ENCODE measurements around the gene KCTD1. TPM values are rescaled to one million over a fixed set of nuclear protein-coding genes. Genes with fewer than 3 reads are reported as not detected.

Gene KCTD1
- polyA plus RNA-seq, 1 donor from 2014 or later, result 32.0 TPM

GRCh38 chr18:26543373-26543772, 5.0 kb downstream of the KCTD1 start:
- Histone ChIP-seq H3K79me2 (replicated peaks; ENCODE audit: insufficient read depth, low read length) (peaks cover 61% of the 10 kb centered on the region), H3K9ac (ENCODE audit: low read length) (no peak overlapping the region), H3K9me2 (ENCODE audit: insufficient read depth, low read length) (no peaks in the 10 kb centered on the region), H3K36me3 (ENCODE audit: insufficient read depth, low read length) (no peaks in the 10 kb centered on the region), H3K27me3 (ENCODE audit: insufficient read depth, low read depth, low read length) (no peaks in the 10 kb centered on the region), H4K20me1 (ENCODE audit: insufficient read depth) (no peaks in the 10 kb centered on the region), H2AFZ (ENCODE audit: low read depth, low read length) (no peak overlapping the region), H3F3A (ENCODE audit: insufficient read depth, low read length, poor library complexity, severe bottlenecking) (no peaks in the 10 kb centered on the region), H3K27ac (ENCODE audit: low read length) (no peak overlapping the region), H3K9me3 (ENCODE audit: low read length) (no peaks in the 10 kb centered on the region), H3K4me3 (ENCODE audit: low read length) (peak overlapping the region; percentile 92), H3K4me2 (ENCODE audit: low read length) (peak overlapping the region; percentile 56)
- no peak for TF ChIP-seq EP300 (conservative IDR thresholded peaks at IDR 0.05; ENCODE audit: poor library complexity, severe bottlenecking)
- TF ChIP-seq REST (IDR thresholded peaks at IDR 0.05; ENCODE audit: borderline replicate concordance), result no peak
- no peak for TF ChIP-seq POLR2AphosphoS5 (IDR thresholded peaks at IDR 0.05)
- TF ChIP-seq SMC3 (conservative IDR thresholded peaks at IDR 0.05; ENCODE audit: poor library complexity), result no peak
- no peak for TF ChIP-seq CTCF (IDR thresholded peaks at IDR 0.05; ENCODE audit: poor library complexity, severe bottlenecking)
- no peak for TF ChIP-seq RAD21 (conservative IDR thresholded peaks at IDR 0.05)
- no peak for TF ChIP-seq MXI1 (conservative IDR thresholded peaks at IDR 0.05; ENCODE audit: poor library complexity, severe bottlenecking)
- TF ChIP-seq EZH2 (IDR thresholded peaks at IDR 0.05; ENCODE audit: borderline replicate concordance, insufficient read depth, low read length, poor library complexity, severe bottlenecking), result no peak
- TF ChIP-seq TAF1 (IDR thresholded peaks at IDR 0.05; ENCODE audit: low read depth), result no peak

DNA sequence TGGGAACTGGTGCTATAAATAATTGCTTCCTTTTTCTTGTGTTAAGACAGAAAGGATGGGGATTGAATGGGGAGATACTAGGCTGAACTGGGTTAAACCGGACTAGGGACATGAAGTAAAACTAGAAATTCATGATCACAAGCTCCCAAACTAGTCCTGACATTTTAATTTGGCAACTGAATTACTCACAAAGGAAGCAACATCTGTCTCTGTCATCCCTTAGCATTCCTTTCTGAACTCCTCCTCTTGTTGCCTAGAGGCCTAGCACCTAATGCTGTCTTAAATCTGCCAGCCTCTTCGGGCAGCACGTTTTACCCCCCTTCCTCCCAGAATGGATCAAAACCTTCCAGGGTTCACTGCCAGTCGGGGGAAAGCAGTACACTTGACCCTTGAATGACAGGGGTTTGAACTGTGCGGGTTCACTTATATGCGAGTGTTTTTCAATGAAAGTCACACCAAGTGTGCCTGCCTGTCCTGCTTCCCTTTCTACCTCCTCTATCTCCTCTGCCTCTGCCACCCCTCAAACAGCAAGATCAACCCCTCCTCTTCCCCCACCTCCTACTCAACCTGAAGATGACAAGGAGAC, 8.2 kb downstream of the KCTD1 start:
- Histone ChIP-seq H3K27me3 (ENCODE audit: insufficient read depth, low read depth, low read length) (no peaks in the 10 kb centered on the region), H3F3A (ENCODE audit: insufficient read depth, low read length, poor library complexity, severe bottlenecking) (no peaks in the 10 kb centered on the region), H4K20me1 (ENCODE audit: insufficient read depth) (no peaks in the 10 kb centered on the region), H3K9ac (ENCODE audit: low read length) (no peak overlapping the region), H3K4me2 (ENCODE audit: low read length) (no peak overlapping the region), H3K27ac (ENCODE audit: low read length) (no peak overlapping the region), H3K79me2 (replicated peaks; ENCODE audit: insufficient read depth, low read length) (peaks cover 56% of the 10 kb centered on the region), H3K36me3 (ENCODE audit: insufficient read depth, low read length) (no peaks in the 10 kb centered on the region), H3K9me3 (ENCODE audit: low read length) (no peaks in the 10 kb centered on the region), H3K4me3 (ENCODE audit: low read length) (no peak overlapping the region), H2AFZ (ENCODE audit: low read depth, low read length) (no peak overlapping the region), H3K9me2 (ENCODE audit: insufficient read depth, low read length) (no peaks in the 10 kb centered on the region)
- TF ChIP-seq TAF1 (IDR thresholded peaks at IDR 0.05; ENCODE audit: low read depth), result no peak
- TF ChIP-seq POLR2AphosphoS5 (IDR thresholded peaks at IDR 0.05), result no peak
- TF ChIP-seq CTCF (IDR thresholded peaks at IDR 0.05; ENCODE audit: poor library complexity, severe bottlenecking), result no peak
- TF ChIP-seq EP300 (conservative IDR thresholded peaks at IDR 0.05; ENCODE audit: poor library complexity, severe bottlenecking), result no peak
- TF ChIP-seq MXI1 (conservative IDR thresholded peaks at IDR 0.05; ENCODE audit: poor library complexity, severe bottlenecking), result no peak
